NCI-H1092 treated with DMSO at 0.1 percent for 48 hours (cell line): ENCODE measurements around the gene PBXIP1.
A peak's percentile ranks its signal among the peaks of the same experiment; 100 is the strongest.

Experiments used
- DNase-seq: peaks from one replicate; lab custom pipeline; 2025; lab: John Stamatoyannopoulos, UW

PBXIP1 gene

GRCh38 chr1:154972517-154973343, 16.8 kb upstream of the PBXIP1 start:
- DNase-seq = no peak

GRCh38 chr1:154972213-154972516, 16.3 kb upstream of the PBXIP1 start:
- DNase-seq = no peak

- DNase-seq = no peak
Observed at GRCh38 chr1:154971341-154971998, 15.6 kb upstream of the PBXIP1 start.

GRCh38 chr1:154970631-154971340, 14.9 kb upstream of the PBXIP1 start, which contains the start of gene SHC1:
Gene SHC1 (minus strand): TSS chr1:154970747. CDS start chr1:154970526, 221 bp downstream.
- DNase-seq = no peak

- DNase-seq = no peak
Observed at GRCh38 chr1:154969860-154970452, 14.1 kb upstream of the PBXIP1 start.

- DNase-seq = no peak
Observed at GRCh38 chr1:154969246-154969645, 13.3 kb upstream of the PBXIP1 start.

- no peak for DNase-seq
Observed at GRCh38 chr1:154968731-154969130, 12.8 kb upstream of the PBXIP1 start.

- no peak for DNase-seq
Observed at GRCh38 chr1:154967331-154967950, 11.5 kb upstream of the PBXIP1 start.

GRCh38 chr1:154966111-154966510, 10.2 kb upstream of the PBXIP1 start:
- DNase-seq = no peak

- no peak for DNase-seq
Observed at GRCh38 chr1:154964359-154964758, 8.5 kb upstream of the PBXIP1 start.

- DNase-seq = no peak
Observed at GRCh38 chr1:154963643-154964042, 7.7 kb upstream of the PBXIP1 start.

- DNase-seq = no peak
Observed at GRCh38 chr1:154962795-154963330, 7.0 kb upstream of the PBXIP1 start.

GRCh38 chr1:154962156-154962749, 6.4 kb upstream of the PBXIP1 start:
- peak; percentile 24 for DNase-seq

GRCh38 chr1:154961207-154962155, 5.6 kb upstream of the PBXIP1 start, which contains the start of gene PYGO2:
Gene PYGO2 (minus strand): TSS chr1:154961782. CDS start chr1:154961576, 206 bp downstream.
- DNase-seq = peak; percentile 71

- DNase-seq = no peak
Observed at GRCh38 chr1:154960446-154961136, 4.7 kb upstream of the PBXIP1 start.

GRCh38 chr1:154959426-154959780, 3.5 kb upstream of the PBXIP1 start:
- no peak for DNase-seq

- no peak for DNase-seq
Observed at GRCh38 chr1:154958681-154959425, 3.0 kb upstream of the PBXIP1 start.

- DNase-seq = no peak
Observed at GRCh38 chr1:154958036-154958435, 2.1 kb upstream of the PBXIP1 start.
